ENCODE data around the gene HACE1. TPM values are rescaled to one million over a fixed set of nuclear protein-coding genes. Genes with fewer than 3 reads are reported as not detected.
"Not testable (repeated sequence)": the region's sequence is repeated elsewhere in the genome, so short reads cannot be mapped to it uniquely, and the experiment has no call there.

Gene HACE1
- total RNA-seq, 1 experiment from 2014 or later = 5.5 TPM

GRCh38 chr6:104816125-104816524 is 43.6 kb downstream of the HACE1 start:
- no peaks in the 10 kb centered on the region for H3K9me3 Mint-ChIP-seq (ENCODE audit: unreplicated experiment)
- no TSS peak for BruUV-seq (replicated peaks)
- ChIA-PET CTCF (interaction anchor here (0.6 to 0.7 kb wide), 3 partner anchors 196 to 1380 kb away, joined by 3 to 4 read pairs (median 3); no protein-coding TSS in a partner anchor), POLR2A (no interaction called here)
- no peaks in the 10 kb centered on the region for H3K27me3 Mint-ChIP-seq (ENCODE audit: insufficient read depth, unreplicated experiment)
- DNase-seq (ENCODE audit: unreplicated experiment) = no peak
- no peak overlapping the region for H3K4me3 Mint-ChIP-seq (ENCODE audit: unreplicated experiment)
- H3K27ac Mint-ChIP-seq (ENCODE audit: low read depth, unreplicated experiment) = peak overlapping the region; percentile 31
- no peaks in the 10 kb centered on the region for H3K36me3 Mint-ChIP-seq (ENCODE audit: insufficient read depth, unreplicated experiment)
- no peak for TF ChIP-seq CTCF (IDR thresholded peaks at IDR 0.05; ENCODE audit: unreplicated experiment)
- intact Hi-C loops (cut with micrococcal nuclease) = no loop called here
- H3K4me1 Mint-ChIP-seq (ENCODE audit: insufficient read depth, unreplicated experiment) = no peaks in the 10 kb centered on the region

- intact Hi-C loops (cut with micrococcal nuclease) = no loop called here
- no peak for DNase-seq (ENCODE audit: unreplicated experiment)
- Mint-ChIP-seq H3K27me3 (ENCODE audit: insufficient read depth, unreplicated experiment) (no peaks in the 10 kb centered on the region), H3K36me3 (ENCODE audit: insufficient read depth, unreplicated experiment) (no peaks in the 10 kb centered on the region), H3K4me1 (ENCODE audit: insufficient read depth, unreplicated experiment) (no peaks in the 10 kb centered on the region), H3K4me3 (ENCODE audit: unreplicated experiment) (no peak overlapping the region), H3K9me3 (ENCODE audit: unreplicated experiment) (no peaks in the 10 kb centered on the region), H3K27ac (ENCODE audit: low read depth, unreplicated experiment) (no peak overlapping the region)
- no peak for TF ChIP-seq CTCF (IDR thresholded peaks at IDR 0.05; ENCODE audit: unreplicated experiment)
- POLR2A ChIA-PET = no interaction called here
- no TSS peak for BruUV-seq (replicated peaks)
- CTCF ChIA-PET = interaction anchor here (0.7 kb wide), 1 partner anchor 279 kb away, joined by 3 read pairs; no protein-coding TSS in a partner anchor
These were observed 45.0 kb downstream of the HACE1 start for GRCh38 chr6:104814743-104815142.

GRCh38 chr6:104813552-104813951 is 46.2 kb downstream of the HACE1 start:
- Mint-ChIP-seq H3K36me3 (ENCODE audit: insufficient read depth, unreplicated experiment) (no peaks in the 10 kb centered on the region), H3K4me3 (ENCODE audit: unreplicated experiment) (no peak overlapping the region), H3K27me3 (ENCODE audit: insufficient read depth, unreplicated experiment) (no peaks in the 10 kb centered on the region), H3K9me3 (ENCODE audit: unreplicated experiment) (no peaks in the 10 kb centered on the region), H3K4me1 (ENCODE audit: insufficient read depth, unreplicated experiment) (no peaks in the 10 kb centered on the region), H3K27ac (ENCODE audit: low read depth, unreplicated experiment) (no peak overlapping the region)
- ChIA-PET CTCF (no interaction called here), POLR2A (no interaction called here)
- no peak for DNase-seq (ENCODE audit: unreplicated experiment)
- intact Hi-C loops (cut with micrococcal nuclease) = no loop called here
- no TSS peak for BruUV-seq (replicated peaks)
- no peak for TF ChIP-seq CTCF (IDR thresholded peaks at IDR 0.05; ENCODE audit: unreplicated experiment)

GRCh38 chr6:104809116-104809515 is 50.6 kb downstream of the HACE1 start:
- Mint-ChIP-seq H3K27ac (ENCODE audit: low read depth, unreplicated experiment) (no peak overlapping the region), H3K4me3 (ENCODE audit: unreplicated experiment) (no peak overlapping the region), H3K9me3 (ENCODE audit: unreplicated experiment) (no peaks in the 10 kb centered on the region), H3K4me1 (ENCODE audit: insufficient read depth, unreplicated experiment) (no peaks in the 10 kb centered on the region), H3K27me3 (ENCODE audit: insufficient read depth, unreplicated experiment) (no peaks in the 10 kb centered on the region), H3K36me3 (ENCODE audit: insufficient read depth, unreplicated experiment) (no peaks in the 10 kb centered on the region)
- BruUV-seq (replicated peaks) = no TSS peak
- intact Hi-C loops (cut with micrococcal nuclease) = no loop called here
- no peak for DNase-seq (ENCODE audit: unreplicated experiment)
- CTCF ChIA-PET = no interaction called here
- TF ChIP-seq CTCF (IDR thresholded peaks at IDR 0.05; ENCODE audit: unreplicated experiment) = no peak
- POLR2A ChIA-PET = no interaction called here

GRCh38 chr6:104805335-104805734 is 54.4 kb downstream of the HACE1 start:
- H3K9me3 Mint-ChIP-seq (ENCODE audit: unreplicated experiment); H3K27me3 Mint-ChIP-seq (ENCODE audit: insufficient read depth, unreplicated experiment); DNase-seq (ENCODE audit: unreplicated experiment); BruUV-seq (replicated peaks); H3K4me3 Mint-ChIP-seq (ENCODE audit: unreplicated experiment); POLR2A ChIA-PET; intact Hi-C loops (cut with micrococcal nuclease); H3K36me3 Mint-ChIP-seq (ENCODE audit: insufficient read depth, unreplicated experiment); H3K4me1 Mint-ChIP-seq (ENCODE audit: insufficient read depth, unreplicated experiment); H3K27ac Mint-ChIP-seq (ENCODE audit: low read depth, unreplicated experiment): not testable (repeated sequence)
- CTCF ChIA-PET = interaction anchor here (0.7 kb wide), 1 partner anchor 336 kb away, joined by 4 read pairs; no protein-coding TSS in a partner anchor
